Right lobe of liver (tissue), 6 donors: ENCODE measurements around the gene RBBP4. TPM values are rescaled to one million over a fixed set of nuclear protein-coding genes. Genes with fewer than 3 reads are reported as not detected.

Experiments
- ATAC-seq, 4 donors: fragments of 200-7000 bp; cut with Tn5 transposase; one replicate each; pipeline ENCODE4 v1.9.1; 2020; ENCODE audit warnings: mild to moderate bottlenecking in 4 of 4, moderate library complexity in 4 of 4
- DNase-seq, 3 donors: peaks; one replicate each; pipeline ENCODE4 v3.0.0-alpha.2; 2020
- H3K27ac ChIP-seq, 3 donors: fragments of 200-600 bp; one replicate each; pipeline ENCODE4 v1.8.0; 2022
- H3K27me3 ChIP-seq, 2 donors: fragments of 200-600 bp; one replicate each; pipeline ENCODE4 v1.8.0; 2022
- H3K36me3 ChIP-seq, 4 donors: fragments of 200-600 bp; sonication (generic) in 1 of 4; one replicate each; pipeline versions ENCODE4 v1.5.1 to v1.8.0; 2017 to 2022; ENCODE audit warnings: control low read depth in 1 of 4
- H3K4me1 ChIP-seq, 4 donors: fragments of 200-600 bp; sonication (generic) in 1 of 4; one replicate each; pipeline versions ENCODE4 v1.5.1 to v1.8.0; 2017 to 2022; ENCODE audit warnings: control low read depth in 1 of 4
- H3K4me3 ChIP-seq, 3 donors: fragments of 200-600 bp; one replicate each; pipeline ENCODE4 v1.8.0; 2022
- H3K9me3 ChIP-seq, 4 donors: fragments of 200-600 bp; sonication (generic) in 1 of 4; one replicate each; pipeline versions ENCODE4 v1.5.1 to v1.8.0; 2017 to 2022; ENCODE audit warnings: control low read depth in 1 of 4
- POLR2A ChIP-seq: fragments of 450-650 bp; IDR thresholded peaks from one replicate; pipeline ENCODE4 v1.6.1; 2017; ENCODE audit warnings: antibody characterized with exemption, mild to moderate bottlenecking
- WGBS: methylation state at CpG from one replicate; pipeline ENCODE4 v1.1.6; 2018; ENCODE audit warnings: low coverage, low lambda C conversion rate; ENCODE audit not compliant: insufficient coverage; ENCODE audit errors: missing lambda C conversion rate; 5-methylcytosine and 5-hydroxymethylcytosine counted together
- intact Hi-C, 2 donors: fragments of 100-400 bp; cut with DNase I; formaldehyde crosslinking; loops; one replicate each; pipeline versions ENCODE4 v1.11.2 to v1.14.1; 2022
- total RNA-seq, 6 experiments: library from RNA; depleted of rRNA in 2 of 6; stranded (reverse); fragments of >200 nt in 2 of 6; fragmentation: NEBNext Ultra II Directional in 3 of 6; extraction: Animal tissue kit (Norgen Biotek cat#: 25700) in 3 of 6; gene quantifications; one replicate each; pipeline versions ENCODE4 v1.1.0 to v1.2.4, GENCODE V29; 2016 to 2023
- TF ChIP-seq, protein P1 (sequence below), 4 donors: fragments of 200-600 bp in 3 of 4; fragments of 450-650 bp in 1 of 4; IDR thresholded peaks; one replicate each; pipeline versions ENCODE4 v1.5.1 to v1.8.0; 2016 to 2022; ENCODE audit warnings: antibody characterized with exemption in 4 of 4, mild to moderate bottlenecking in 2 of 4
- donor health status: DM: no; HTN: yes; CAD: no.
- donor health status: DM: no; HTN: no; CAD: no.
- donor health status: DM: no; HTN: no; CAD: no.
- donor health status: DM: no; HTN: yes; CAD: no.
- donor health status: DM: no; HTN: yes; CAD: no.

RBBP4 gene
- total RNA-seq, 6 experiments from 2014 or later = 50.1 to 66.1 (median 58.8) TPM

- Histone ChIP-seq H3K27ac (no peak overlapping the region), H3K36me3 (peaks cover 2 to 53% (median 18%) of the 10 kb centered on the region in 4 donors), H3K27me3 (no peaks in the 10 kb centered on the region), H3K9me3 (no peaks in the 10 kb centered on the region), H3K4me3 (no peak overlapping the region), H3K4me1 (peaks cover 0 to 12% (median 0%) of the 10 kb centered on the region in 4 donors)
- TF ChIP-seq POLR2A = no peak
- TF ChIP-seq, protein P1, sequence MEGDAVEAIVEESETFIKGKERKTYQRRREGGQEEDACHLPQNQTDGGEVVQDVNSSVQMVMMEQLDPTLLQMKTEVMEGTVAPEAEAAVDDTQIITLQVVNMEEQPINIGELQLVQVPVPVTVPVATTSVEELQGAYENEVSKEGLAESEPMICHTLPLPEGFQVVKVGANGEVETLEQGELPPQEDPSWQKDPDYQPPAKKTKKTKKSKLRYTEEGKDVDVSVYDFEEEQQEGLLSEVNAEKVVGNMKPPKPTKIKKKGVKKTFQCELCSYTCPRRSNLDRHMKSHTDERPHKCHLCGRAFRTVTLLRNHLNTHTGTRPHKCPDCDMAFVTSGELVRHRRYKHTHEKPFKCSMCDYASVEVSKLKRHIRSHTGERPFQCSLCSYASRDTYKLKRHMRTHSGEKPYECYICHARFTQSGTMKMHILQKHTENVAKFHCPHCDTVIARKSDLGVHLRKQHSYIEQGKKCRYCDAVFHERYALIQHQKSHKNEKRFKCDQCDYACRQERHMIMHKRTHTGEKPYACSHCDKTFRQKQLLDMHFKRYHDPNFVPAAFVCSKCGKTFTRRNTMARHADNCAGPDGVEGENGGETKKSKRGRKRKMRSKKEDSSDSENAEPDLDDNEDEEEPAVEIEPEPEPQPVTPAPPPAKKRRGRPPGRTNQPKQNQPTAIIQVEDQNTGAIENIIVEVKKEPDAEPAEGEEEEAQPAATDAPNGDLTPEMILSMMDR (IDR thresholded peaks at IDR 0.05) = no peak
- intact Hi-C loops = no loop called here
- DNase-seq (no peak), ATAC-seq (no peak)
- WGBS = 94% methylated on average over 1 of the region's 1 CpG
These were observed 29.6 kb downstream of the RBBP4 start for GRCh38 chr1:32680642-32681041.

GRCh38 chr1:32681509-32681908 is 30.5 kb downstream of the RBBP4 start:
- DNase-seq (no peak), ATAC-seq (peak; percentile 39 to 85 (median 62))
- Histone ChIP-seq H3K4me1 (peaks cover 0 to 12% (median 0%) of the 10 kb centered on the region in 4 donors), H3K4me3 (no peak overlapping the region), H3K27ac (peak overlapping the region in 1 of 3 donors; percentile 2), H3K9me3 (no peaks in the 10 kb centered on the region), H3K36me3 (peaks cover 3 to 51% (median 15%) of the 10 kb centered on the region in 4 donors), H3K27me3 (no peaks in the 10 kb centered on the region)
- WGBS = 26% methylated on average over 2 of the region's 2 CpGs
- TF ChIP-seq, protein P1 (IDR thresholded peaks at IDR 0.05) = no peak
- no peak for TF ChIP-seq POLR2A
- intact Hi-C loops = no loop called here

- intact Hi-C loops = no loop called here
These were observed 31.0 kb downstream of the RBBP4 start for GRCh38 chr1:32681999-32682398.

DNA sequence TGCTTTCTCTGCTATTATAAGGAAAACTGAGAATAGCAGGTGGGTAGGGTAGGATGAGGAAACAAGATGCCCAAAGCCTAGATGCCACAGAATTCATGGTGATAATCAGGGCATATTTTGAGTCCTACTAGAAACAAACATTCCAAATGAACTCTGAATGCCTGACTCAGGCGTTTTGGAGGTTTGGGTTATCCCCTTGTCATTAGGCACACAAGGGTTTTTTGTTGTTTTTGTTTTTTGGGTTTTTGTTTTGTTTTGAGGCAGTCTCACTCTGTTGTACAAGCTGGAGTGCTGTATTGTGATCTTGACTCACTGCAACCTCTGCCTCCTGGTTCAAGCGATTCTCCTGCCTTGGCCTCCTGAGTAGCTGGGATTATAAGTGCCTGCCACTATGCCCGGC is 32.4 kb downstream of the RBBP4 start:
- H3K36me3 ChIP-seq = peaks cover 3 to 37% (median 11%) of the 10 kb centered on the region in 4 donors
- H3K27me3 ChIP-seq = no peaks in the 10 kb centered on the region
- intact Hi-C loops = no loop called here
- no peak for DNase-seq
- WGBS = 85% methylated on average over 3 of the region's 3 CpGs
- H3K4me3 ChIP-seq = no peak overlapping the region
- H3K4me1 ChIP-seq = peaks cover 0 to 12% (median 0%) of the 10 kb centered on the region in 4 donors
- TF ChIP-seq, protein P1 (IDR thresholded peaks at IDR 0.05) = no peak
- TF ChIP-seq POLR2A = no peak
- H3K27ac ChIP-seq = no peak overlapping the region
- H3K9me3 ChIP-seq = no peaks in the 10 kb centered on the region
- no peak for ATAC-seq

More at GRCh38 chr1:32681999-32682398, 31.0 kb downstream of the RBBP4 start:
- Histone ChIP-seq H3K27ac (peak overlapping the region in 1 of 3 donors; percentile 2), H3K4me3 (no peak overlapping the region), H3K9me3 (no peaks in the 10 kb centered on the region), H3K36me3 (peaks cover 3 to 47% (median 12%) of the 10 kb centered on the region in 4 donors), H3K4me1 (peaks cover 0 to 12% (median 0%) of the 10 kb centered on the region in 4 donors), H3K27me3 (no peaks in the 10 kb centered on the region)
- TF ChIP-seq POLR2A = no peak
- TF ChIP-seq, protein P1 (IDR thresholded peaks at IDR 0.05) = no peak
- ATAC-seq (no peak), DNase-seq (no peak)
- WGBS = 46% methylated on average over 3 of the region's 3 CpGs
